GM13977 (cell line): ENCODE results near the gene HBE1.

ENCODE experiments used
- DNase-seq: peaks from one replicate; pipeline ENCODE4 v3.0.0; 2012; ENCODE audit warnings: low spot score
- CTCF ChIP-seq: IDR thresholded peaks from 2 replicates; pipeline ENCODE4 v1.5.1; 2012; ENCODE audit warnings: mild to moderate bottlenecking, control low read depth; ENCODE audit not compliant: insufficient read depth; ENCODE audit errors: extremely low read depth, missing control alignments
- in situ Hi-C: fragments of 300-500 bp; cut with MboI; formaldehyde crosslinking; loops from one replicate; pipeline ENCODE4 v1.12.0; 2022; ENCODE audit warnings: low sequenced_read_pairs, low pct_unique_long_range_greater_than_20kb, mixed read lengths, inconsistent platforms; ENCODE audit not compliant: unreplicated experiment

HBE1 gene

GRCh38 chr11:5246772-5247471 is 22.8 kb downstream of the HBE1 start:
- no peak for TF ChIP-seq CTCF
- in situ Hi-C loops = no loop called here
- no peak for DNase-seq

GRCh38 chr11:5245155-5245554 is 24.6 kb downstream of the HBE1 start:
- in situ Hi-C loops = no loop called here
- DNase-seq = no peak
- TF ChIP-seq CTCF = no peak

- TF ChIP-seq CTCF = no peak
- no peak for DNase-seq
- in situ Hi-C loops = no loop called here
Observed at GRCh38 chr11:5243816-5244180, 25.9 kb downstream of the HBE1 start.

- DNase-seq = no peak
- in situ Hi-C loops = no loop called here
- TF ChIP-seq CTCF = no peak
Observed at GRCh38 chr11:5242933-5243815, 26.6 kb downstream of the HBE1 start.

GRCh38 chr11:5242208-5242607 is 27.5 kb downstream of the HBE1 start:
- in situ Hi-C loops = no loop called here
- no peak for DNase-seq
- no peak for TF ChIP-seq CTCF

GRCh38 chr11:5241458-5241857 is 28.3 kb downstream of the HBE1 start:
- TF ChIP-seq CTCF = no peak
- in situ Hi-C loops = no loop called here
- no peak for DNase-seq
